Right ventricle myocardium superior (tissue), 1 donor: ENCODE measurements around the gene WLS. TPM values are rescaled to one million over a fixed set of nuclear protein-coding genes. Genes with fewer than 3 reads are reported as not detected.
"Not testable (repeated sequence)": the region's sequence is repeated elsewhere in the genome, so short reads cannot be mapped to it uniquely, and the experiment has no call there.

Experiments
- ATAC-seq: fragments of 200-7000 bp; cut with Tn5 transposase; one replicate; pipeline ENCODE4 v1.9.1; 2020; ENCODE audit warnings: mild to moderate bottlenecking; ENCODE audit not compliant: poor library complexity
- DNase-seq: peaks from one replicate; pipeline ENCODE4 v3.0.0-alpha.2; 2020
- intact Hi-C: fragments of 100-400 bp; cut with DNase I; formaldehyde crosslinking; loops from one replicate; pipeline ENCODE4 v1.11.2; 2022
- long read RNA-seq: library from polyadenylated mRNA; unstranded; transcript quantifications from one replicate; pipeline ENCODE4 v2.0.0, GENCODE V29; 2021
- total RNA-seq: library from RNA; stranded (reverse); fragmentation: NEBNext Ultra II Directional; extraction: Animal tissue kit (Norgen Biotek cat#: 25700); gene quantifications from one replicate; pipeline ENCODE4 v1.2.1, GENCODE V29; 2021
- donor health status: DM: no; HTN: yes; CAD: no; lungs with severe emphysema.

Gene WLS
- 93.2 TPM for total RNA-seq
- long read RNA-seq, transcript WLS-201 (12 exons, 2,748 nt), result major isoform, 39 of 61 reads
- long read RNA-seq, partial matches to known transcripts, result 3 of 61 reads
- long read RNA-seq, other reads (novel, unspliced or antisense), result 17 of 61 reads

GRCh38 chr1:68232289-68233148 lies at the start of gene WLS:
TSS of gene WLS (minus strand) at chr1:68232523. CDS start at chr1:68232299, 224 bp downstream.
- ATAC-seq (peak; percentile 89), DNase-seq (peak; percentile 91)
- intact Hi-C loops, result loop anchor here (5.0 kb wide), 1 partner anchor 110 kb away; no protein-coding TSS in a partner anchor

DNA sequence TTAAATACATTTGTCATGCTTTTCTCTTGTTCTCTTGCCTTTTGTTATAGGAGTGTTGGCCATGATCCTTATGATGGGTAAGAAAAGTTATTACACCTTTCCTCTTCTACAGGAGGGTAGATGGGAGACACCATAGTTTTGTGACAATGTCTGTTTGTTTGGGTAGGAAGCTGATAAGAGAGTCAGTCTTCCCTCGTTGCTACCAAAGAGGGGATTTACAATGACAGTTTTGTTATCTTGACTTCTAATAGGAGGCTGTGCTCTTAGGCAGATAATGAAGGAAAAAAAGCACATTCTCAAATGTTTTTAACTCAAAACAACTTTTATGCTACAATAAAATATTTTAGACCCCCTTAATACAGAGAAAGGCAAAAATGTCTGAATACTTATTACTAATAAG lies 48.0 kb upstream of the WLS start:
- intact Hi-C loops, result no loop called here
- ATAC-seq (no peak), DNase-seq (no peak)

GRCh38 chr1:68279846-68280245 lies 47.5 kb upstream of the WLS start:
- DNase-seq (no peak), ATAC-seq (no peak)
- intact Hi-C loops, result no loop called here

- intact Hi-C loops, result no loop called here
- no peak for ATAC-seq
- no peak for DNase-seq
Measured at GRCh38 chr1:68278221-68278620, 45.9 kb upstream of the WLS start.

- ATAC-seq (no peak), DNase-seq (no peak)
- intact Hi-C loops, result no loop called here
Measured at GRCh38 chr1:68276448-68276847, 44.1 kb upstream of the WLS start.

- ATAC-seq, result no peak
- intact Hi-C loops, result no loop called here
Measured at GRCh38 chr1:68273530-68273929, 41.2 kb upstream of the WLS start.

GRCh38 chr1:68271596-68271995 lies 39.3 kb upstream of the WLS start:
- intact Hi-C loops, result no loop called here
- no peak for ATAC-seq
- no peak for DNase-seq

More at GRCh38 chr1:68273530-68273929, 41.2 kb upstream of the WLS start:
- no peak for DNase-seq

DNA sequence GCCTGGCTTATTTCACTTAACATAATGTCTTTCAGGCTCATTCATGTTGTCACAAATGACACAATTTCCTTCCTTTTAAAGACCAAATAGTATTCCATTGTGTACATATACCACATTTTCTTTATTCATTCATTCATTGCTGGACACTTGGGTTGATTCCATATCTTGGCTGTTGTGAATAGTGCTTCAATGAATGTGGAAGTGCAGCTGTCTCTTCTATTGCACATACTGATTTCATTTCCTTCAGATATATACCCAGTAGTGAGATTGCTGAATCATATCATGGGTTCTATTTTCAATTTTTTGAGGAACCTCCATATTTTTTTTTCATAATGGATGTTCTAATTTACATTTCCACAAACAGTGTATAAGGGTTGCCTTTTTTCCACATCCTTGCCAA lies 38.6 kb upstream of the WLS start:
- intact Hi-C loops, result no loop called here
- no peak for DNase-seq
- peak; percentile 36 for ATAC-seq

GRCh38 chr1:68269637-68270430 lies 37.5 kb upstream of the WLS start:
- DNase-seq, result no peak
- intact Hi-C loops, result no loop called here
- ATAC-seq, result no peak

DNA sequence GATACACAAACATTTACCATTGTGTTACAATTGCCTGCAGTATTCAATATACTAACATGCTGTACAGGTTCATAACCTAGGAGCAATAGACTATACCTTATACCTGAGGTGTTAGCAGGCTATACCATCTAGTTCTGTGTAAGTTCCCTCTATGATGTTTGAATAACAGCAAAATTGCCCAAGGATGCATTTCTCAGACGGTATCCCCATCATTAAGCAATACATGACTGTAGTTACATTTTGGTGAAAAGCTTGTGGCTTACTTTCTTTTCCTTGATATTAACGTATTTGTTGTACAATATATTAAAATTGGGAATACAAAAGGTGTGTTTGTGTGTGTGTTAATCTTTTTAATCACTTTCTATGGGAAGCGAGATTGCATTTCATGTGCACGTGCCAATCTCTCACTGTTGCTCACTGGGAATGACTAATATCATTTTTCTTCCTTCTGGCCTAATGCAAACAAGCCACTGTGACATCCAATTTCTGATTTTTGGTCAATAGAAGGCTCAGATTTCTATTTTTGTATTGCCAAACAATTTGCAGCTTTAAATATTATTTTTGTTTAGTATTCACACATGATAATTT lies 36.7 kb upstream of the WLS start:
- intact Hi-C loops, result no loop called here
- DNase-seq, result no peak
- no peak for ATAC-seq

DNA sequence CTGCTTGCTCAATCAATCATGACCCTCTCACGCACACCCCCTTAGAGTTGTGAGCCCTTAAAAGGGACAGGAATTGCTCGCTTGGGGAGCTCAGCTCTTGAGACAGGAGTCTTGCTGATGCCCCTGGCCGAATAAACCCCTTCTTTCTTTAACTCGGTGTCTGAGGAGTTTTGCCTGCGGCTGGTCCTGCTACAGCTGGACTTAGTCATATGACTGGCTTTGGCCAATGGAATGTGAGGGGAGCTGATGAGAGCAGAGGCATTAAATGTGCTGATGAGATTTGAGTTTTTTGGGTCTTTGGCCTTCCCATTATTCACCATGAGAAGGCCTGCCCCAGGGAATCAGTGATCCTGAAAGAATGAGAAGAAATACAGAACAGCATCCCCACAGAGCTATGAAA lies 24.5 kb upstream of the WLS start:
- intact Hi-C loops, DNase-seq, ATAC-seq: not testable (repeated sequence)

GRCh38 chr1:68255301-68255700 lies 23.0 kb upstream of the WLS start:
- intact Hi-C loops, result no loop called here
- no peak for DNase-seq
- ATAC-seq, result no peak

- intact Hi-C loops, result no loop called here
- ATAC-seq (no peak), DNase-seq (no peak)
Measured at GRCh38 chr1:68254667-68255226, 22.4 kb upstream of the WLS start.

DNA sequence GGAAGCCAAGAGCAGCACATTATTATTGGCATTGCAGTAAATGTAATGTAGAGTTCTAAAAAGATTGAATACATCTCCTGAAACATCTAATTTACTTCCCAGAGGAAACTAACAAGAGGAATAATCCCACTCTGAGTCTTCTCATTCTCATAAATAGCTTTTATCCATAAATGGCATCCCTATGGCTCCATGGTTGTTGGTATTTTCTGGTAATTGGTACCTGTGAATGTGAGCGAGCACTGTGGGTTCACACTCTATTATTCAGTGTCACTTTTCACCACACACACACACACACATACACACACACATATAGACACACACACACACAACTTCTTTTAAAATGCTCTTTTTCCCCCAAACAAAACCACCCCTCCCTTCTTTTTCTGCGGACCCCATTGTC lies 4.7 kb upstream of the WLS start:
- intact Hi-C loops, result no loop called here
- DNase-seq, result no peak
- no peak for ATAC-seq

DNA sequence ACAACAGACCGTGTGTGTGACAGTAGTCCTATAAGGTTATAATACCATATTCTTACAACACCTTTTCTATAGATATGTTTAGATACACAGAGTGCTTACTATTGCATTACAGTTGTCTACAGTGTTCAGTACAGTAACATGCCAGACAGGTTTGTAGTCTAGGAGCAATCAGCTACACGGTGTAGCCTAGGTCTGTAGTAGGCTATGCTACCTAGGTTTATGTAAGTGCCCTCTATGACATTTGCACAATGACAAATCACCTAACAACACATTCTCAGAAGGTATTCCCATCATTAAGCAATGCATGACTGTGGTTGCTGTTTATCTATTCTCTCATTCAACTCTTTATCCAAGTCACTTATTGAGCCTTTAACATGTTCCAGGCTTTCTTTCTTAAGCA lies 1.8 kb upstream of the WLS start:
- intact Hi-C loops, result loop anchor here (5.0 kb wide), 1 partner anchor 112 kb away; no protein-coding TSS in a partner anchor
- no peak for DNase-seq
- no peak for ATAC-seq

DNA sequence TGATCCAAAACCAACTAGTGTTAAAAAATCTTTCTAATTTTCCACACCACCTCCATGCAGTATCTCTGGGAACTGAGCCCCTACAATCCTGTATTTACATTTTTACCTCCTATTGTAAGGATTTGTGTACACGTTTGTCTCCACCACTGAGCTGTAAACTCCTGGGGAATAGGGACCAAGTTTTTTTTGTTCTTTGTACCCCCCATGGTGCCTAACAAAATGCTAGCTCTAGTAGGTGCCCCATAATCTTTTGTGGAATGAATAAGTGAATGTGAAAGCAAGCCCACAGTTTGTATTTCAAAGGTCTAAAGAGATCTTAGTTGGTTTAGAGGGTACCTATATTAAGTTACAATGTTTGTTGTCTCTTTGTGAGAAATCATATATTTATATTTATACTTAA lies 879 bp upstream of the WLS start:
- no peak for DNase-seq
- intact Hi-C loops, result loop anchor here (5.0 kb wide), 1 partner anchor 111 kb away; no protein-coding TSS in a partner anchor
- no peak for ATAC-seq

DNA sequence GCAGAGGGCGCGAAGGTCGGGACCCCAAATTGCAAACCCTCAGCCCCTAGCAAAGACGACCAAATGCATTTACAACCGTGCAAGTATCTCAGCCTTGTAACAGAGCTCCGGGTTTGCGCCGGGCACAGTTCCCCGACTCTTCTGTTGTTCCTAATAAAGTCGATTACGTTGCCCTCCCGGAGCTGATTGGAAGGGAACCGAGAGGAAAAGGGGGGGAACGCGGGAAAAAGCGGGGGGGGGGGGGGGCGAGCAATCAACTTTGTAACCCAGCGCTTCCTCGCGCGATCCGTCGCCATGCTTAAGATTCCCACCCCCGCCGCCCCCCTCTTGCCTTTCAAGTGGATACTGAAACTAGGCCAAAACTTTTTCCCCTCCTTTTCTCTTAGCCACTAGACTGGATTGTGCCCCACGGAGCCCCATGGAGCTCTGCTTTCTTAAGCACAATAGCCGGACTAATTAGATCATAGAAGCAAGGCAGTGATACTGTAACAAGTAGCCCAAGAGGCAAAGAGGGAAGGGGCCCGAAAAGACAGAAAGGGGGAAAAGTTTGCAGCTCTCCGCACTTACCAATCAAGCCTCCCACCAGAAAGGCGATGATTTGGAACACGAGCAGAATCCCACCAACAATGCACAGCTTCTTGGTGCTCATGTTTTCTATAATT lies 565 bp downstream of the WLS start:
- peak; percentile 79 for DNase-seq
- intact Hi-C loops, result loop anchor here (5.0 kb wide), 1 partner anchor 109 kb away; no protein-coding TSS in a partner anchor
- ATAC-seq, result peak; percentile 69
